ENCODE results near the gene EPHA8.

The EPHA8 gene

DNA sequence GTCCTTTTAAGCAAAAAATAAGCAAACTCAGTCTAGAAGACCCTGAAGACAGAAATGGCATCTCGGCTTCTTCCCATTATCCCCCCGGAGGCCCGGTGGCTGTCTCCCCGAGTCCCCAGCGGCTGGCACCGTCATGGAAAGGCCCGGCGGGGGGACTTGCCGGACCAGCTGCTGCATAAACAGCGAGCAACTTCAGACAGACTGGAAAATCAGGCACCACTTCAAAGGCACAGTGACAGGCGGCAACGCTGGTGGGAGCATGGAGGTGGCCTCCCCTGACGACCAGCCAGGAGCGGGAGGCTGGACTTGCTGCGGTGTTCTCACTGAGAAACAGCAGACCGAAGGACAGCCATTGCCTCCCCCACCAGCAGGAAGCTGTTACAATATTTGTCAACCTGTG is 54.8 kb downstream of the EPHA8 start:
- DNase-seq (ENCODE audit: low read depth, low spot score): no peak

DNA sequence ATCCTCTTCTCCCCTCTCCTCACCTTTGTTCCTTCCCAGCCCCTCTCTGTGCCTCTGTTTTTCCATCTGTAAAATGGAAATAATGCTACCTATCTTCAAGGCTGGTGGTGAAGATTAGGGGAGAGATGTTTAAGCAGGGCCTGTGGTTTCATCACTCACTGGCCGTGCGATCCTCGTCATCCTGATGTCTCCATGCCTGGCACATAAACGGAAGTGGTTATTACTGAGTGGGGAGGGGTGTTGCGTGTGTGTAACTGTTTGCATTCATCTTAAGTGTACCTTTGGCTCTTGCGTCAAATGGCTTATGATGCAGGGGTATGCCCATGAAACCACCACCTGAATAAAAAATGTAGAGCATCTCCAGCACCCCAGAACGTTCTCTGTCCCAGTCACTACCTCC is 56.0 kb downstream of the EPHA8 start:
- no peak for DNase-seq (ENCODE audit: low read depth, low spot score)

DNA sequence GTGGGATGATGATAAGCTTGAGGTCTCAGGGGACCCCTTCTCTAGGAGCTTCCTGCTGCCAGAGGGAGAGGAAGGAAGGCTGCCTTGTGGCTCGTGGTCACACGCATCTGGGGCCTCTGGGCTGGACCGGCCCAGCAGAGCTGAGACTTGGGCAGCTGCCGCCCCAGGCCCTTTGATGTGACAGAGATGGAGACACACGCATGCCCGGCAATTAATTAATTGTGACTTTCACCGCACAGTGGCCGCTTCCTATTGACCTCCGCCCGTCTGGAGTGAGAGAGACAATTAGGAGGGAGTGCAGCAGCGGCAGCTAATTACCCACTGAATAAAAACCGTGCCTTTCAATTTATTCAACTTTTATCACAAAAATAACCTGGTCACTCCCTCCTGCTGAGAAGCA is 56.5 kb downstream of the EPHA8 start:
- DNase-seq (ENCODE audit: low read depth, low spot score): no peak

DNA sequence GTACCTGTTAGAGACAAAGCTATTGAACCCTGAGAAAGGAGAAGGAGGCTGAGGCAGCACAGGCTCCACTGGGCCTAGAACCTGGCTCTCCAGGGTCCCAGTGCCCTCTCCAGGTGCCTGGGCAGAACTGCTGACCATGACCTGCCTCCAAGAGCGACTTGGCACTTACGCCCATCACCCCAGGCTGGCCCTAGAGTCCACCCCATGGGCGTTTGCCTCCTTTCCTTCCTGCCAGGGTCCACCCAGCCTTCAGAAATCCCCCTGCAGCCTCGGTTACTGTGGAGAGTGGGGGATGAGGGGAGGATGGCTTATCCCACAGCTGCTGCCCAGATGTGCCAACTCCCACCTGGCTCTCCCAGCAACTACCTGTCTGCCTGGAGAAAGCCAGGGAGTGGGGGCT is 58.5 kb downstream of the EPHA8 start:
- DNase-seq (ENCODE audit: low read depth, low spot score): no peak

DNA sequence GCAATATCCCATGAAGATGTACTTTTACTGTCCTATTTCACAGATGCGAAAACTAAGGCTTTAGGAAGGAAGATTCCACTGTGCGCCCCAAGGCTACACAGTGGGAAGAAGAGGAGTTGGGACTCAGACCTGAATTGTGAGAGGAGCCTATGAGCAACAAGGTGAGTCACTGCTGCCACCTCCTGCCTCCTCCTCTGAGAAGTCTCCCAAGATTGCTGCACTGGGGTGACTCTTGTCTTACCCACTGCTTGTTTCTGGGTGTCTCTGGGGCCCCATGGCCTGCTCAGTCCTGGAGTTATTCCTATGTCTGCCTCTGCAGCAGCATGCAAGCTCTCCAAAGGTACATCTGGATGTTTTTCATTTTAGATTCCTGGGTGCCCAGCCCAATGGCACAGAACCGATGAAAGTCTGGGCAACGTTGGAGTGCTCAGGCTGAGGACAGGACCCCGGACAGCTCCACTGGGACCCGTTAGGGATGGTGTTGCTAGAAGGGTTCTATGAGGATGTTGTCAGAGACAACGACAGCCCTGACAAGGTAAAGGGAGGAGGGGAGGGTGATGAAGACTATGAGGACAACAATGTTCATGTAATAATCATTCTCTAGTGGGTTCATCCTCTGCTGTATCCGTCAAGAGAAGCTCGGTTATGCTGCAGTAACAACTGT is 62.1 kb downstream of the EPHA8 start:
- DNase-seq (ENCODE audit: low read depth, low spot score): peak; percentile 42

DNA sequence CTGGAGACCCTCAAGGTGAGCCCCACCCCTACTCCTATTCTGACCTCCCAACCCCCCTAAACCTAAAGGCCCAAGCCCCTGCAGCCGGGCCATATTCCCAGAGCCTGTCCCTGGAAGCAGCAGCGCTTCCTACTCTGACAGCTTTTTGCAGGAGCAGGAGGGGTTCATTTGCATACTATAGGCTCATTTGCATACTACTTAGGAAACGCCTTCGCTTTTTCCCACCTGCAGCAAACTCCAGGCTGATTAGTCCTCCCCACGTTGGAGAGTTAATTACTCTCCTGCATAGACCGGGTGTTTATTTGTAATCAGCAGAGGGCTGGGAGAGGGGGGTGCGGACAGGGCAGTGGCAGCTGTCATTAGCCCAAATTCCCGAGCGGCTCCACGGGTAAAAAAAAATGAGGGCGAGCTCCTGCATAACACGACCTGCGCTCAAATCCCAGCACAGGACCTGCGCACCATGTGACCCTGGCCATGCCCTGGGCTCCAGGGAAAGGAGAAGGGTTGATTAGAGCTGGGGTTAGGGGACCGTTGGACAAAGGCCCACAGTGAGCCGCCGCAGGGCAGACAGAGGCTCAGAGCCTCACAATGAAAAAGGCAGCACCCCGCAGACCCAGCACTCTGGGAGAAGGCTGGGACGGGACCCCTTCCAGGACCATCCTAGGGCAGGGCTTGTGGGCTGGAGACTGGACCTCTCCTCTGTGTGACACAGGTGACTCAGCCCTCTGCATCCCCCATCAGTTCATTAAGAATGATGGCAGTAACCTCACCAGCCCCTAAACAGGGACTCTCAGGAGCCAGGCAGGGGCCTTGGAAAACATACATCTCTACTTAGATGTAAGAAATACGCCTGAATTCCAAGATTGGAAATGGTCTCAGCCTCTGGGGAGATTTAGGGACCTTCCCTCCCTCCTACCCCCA is 63.2 kb downstream of the EPHA8 start:
- DNase-seq (ENCODE audit: low read depth, low spot score): no peak

DNA sequence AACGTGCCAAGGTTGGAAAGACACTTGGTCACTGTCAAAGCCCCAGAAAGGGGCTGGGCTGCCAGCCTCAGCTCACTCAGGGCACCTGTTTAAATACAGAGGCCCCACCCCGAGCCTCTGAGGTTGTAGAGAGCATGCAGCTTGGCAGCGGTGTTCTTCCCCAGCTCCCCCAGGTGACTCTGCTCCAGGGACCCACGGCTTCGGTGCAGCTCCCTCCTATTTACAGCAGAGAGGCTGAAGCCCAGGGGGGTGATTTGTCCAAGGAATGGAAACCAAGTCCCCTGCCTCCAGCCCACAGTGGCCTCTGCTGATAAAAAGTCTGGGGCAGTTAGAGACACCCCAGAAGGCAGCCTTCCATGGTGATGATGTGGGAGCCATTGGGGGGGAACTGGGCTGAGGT is 64.0 kb downstream of the EPHA8 start:
- no peak for DNase-seq (ENCODE audit: low read depth, low spot score)

DNA sequence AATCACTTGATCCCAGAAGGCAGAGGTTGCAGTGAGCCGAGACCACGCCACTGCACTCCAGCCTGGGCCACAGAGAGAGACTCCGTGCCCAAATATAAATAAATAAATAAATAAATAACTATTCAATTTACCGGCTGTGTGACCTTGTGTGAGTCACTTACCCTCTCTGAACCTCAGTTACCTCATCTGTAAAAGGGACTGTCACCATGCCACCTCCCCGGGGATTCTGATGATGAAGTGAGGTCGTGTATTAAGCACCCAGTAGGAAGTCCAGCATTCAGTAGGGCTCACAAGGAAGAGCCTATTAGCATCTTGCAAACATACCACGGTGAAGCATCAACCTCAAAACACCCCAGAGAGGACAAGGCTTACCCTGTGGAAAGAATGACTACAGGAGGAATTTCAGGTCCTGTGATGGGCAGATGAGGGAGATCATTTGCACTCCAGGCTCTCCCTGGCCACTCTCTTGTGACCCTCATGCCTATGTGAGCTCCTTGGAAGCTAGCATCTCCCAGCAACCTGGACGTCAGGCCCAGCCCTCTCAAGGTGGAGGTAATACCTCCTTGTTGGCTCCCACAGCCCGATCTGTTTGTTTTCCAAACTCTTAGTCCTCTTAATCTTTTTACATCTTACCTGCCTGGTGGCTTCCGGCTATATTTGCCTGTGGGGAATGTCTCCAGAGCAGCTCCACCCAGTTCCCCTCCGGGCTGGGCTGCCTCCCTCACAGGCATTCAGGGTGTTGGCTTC is 65.6 kb downstream of the EPHA8 start:
- no peak for DNase-seq (ENCODE audit: low read depth, low spot score)

DNA sequence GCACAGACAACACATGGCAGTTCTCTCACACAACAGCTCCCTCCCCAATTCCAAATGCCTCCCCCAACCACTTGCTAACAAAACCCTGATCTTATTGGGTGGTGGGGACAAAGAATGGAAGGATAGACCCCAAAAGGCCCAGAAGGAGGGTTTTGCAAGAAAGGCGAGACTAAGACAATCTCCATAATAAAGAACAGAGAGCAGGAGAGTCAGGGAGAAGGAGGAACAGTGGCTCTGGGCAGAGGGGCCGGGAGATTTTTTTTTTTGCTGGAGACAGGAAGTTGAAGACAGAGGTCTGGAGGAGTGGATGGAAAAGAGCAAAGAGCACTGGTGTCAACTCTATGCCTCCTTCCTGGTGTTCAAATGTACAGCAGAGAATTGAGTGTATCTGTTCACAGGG is 66.6 kb downstream of the EPHA8 start:
- no peak for DNase-seq (ENCODE audit: low read depth, low spot score)

DNA sequence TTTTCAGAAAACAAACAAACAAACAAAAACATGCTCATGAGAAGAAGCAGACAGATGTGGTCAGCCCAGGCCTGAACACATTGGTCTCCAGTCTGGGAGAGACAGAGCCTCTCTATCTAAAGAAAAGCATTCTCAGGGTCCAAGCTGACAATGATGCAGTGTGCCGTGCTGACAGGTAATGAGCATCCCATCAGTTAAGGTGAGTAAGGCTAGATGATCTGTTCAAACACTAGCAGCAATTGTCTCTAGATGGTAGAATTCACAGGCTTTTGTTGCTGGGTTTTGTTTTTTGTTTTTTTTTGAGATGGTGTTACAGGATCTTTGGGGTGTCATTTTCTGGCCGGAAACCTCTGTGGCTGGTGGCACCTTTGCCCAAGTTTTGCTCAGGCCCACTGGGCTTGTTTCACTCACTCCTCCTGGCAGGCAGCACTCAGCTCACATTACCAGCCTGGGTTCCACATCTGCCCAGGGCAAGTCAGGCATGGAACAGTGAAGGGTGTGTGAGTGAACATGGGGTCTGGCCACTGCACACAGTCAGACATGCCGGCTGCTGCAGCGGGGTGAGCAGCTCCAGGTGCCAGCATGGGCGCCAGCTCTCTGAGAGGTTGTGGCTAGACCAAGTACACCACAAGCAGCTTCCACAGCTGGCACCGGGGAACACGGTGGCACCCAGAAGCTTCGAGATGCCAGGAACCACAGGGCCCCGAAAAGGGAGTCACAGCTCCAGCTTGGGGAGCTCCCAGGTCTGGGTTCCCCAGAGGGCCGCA is 70.6 kb downstream of the EPHA8 start:
- DNase-seq (ENCODE audit: low read depth, low spot score): no peak

DNA sequence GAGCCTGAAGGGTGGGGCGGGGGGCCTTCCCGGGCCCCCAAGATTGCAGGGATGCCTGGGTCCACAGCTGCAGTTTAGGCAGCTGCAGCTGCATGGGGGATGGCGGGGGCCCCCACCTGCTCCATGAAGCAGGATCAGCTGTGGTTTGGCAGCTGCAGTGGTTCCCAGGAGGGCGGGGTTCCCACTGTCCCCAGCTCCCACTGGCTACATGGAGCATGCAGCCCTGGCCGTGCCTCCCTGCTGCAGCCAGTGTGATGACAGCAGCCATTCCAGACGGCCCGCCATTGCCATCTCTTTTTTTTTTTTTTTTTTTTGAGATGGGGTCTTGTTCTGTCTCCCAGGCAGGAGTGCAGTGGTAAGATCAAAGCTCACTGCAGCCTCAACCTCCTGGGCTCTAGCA is 72.1 kb downstream of the EPHA8 start:
- no peak for DNase-seq (ENCODE audit: low read depth, low spot score)

DNA sequence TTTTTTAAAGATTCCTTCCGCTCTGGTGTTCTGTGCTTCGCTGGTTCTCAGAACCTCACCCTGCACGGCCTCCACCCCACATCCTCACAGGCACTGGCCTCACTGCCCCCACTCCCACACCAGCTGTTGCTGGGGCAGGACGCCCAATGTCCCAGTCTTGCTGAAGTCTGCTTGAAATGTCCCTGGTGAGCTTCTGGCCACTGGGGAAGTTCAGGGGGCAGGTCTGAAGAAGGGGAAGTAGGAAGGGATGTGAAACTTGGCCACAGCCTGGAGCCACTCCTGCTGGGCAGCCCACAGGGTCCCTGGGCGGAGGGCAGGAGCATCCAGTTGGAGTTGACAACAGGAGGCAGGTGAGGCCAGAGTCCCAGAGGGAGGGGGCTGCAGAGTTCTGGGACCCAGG is 73.1 kb downstream of the EPHA8 start, which contains the start of gene C1QA:
C1QA (plus strand) TSS at position 276 of the 400 bp plus-strand sequence. CDS start 989 bp downstream, outside the sequence.
- no peak for DNase-seq (ENCODE audit: low read depth, low spot score)

DNA sequence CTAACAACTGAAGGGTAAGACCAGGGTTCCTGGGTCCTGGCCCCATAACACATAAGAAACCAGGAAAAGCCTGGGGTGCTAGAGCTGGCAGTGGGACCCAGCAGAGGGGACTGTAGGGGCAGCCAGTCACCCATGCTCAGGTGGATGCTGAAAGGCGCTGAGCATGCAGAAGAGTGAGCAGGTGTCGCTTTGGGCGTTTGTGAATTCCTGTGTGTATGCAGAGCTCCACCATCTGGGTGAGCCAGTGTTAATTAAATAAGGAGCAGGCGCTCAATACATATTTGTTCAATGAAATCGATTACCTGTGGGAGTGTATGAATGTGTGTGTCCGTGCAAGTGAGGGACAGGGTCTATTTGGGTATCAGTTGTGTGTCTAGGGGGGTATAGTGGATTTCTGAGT is 73.6 kb downstream of the EPHA8 start:
- DNase-seq (ENCODE audit: low read depth, low spot score): no peak

DNA sequence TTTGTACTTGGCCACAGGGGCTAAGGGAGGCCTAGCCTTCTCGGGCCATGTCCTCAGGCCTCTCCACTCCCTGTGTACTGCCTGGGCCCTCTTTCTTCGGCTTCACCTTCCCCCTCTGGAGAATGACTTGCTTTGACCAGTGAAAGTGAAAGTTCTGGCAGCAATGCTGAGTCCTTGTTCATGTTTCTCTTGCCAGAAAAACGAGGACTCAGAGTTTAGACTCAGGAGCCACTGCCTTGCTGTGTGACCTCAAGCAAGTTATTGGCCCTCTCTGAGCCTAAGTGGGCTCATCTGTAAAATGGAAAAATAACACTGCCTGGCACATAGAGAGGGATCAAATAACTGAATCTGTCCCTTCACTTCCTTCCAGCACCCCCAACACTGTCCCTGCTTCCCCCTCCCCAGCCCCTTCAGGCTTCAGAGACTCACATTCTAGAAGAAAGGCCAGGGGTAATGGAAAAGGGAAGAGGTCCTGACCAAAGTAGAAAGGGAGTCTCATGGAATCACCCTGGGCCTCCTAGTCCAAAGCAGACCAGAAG is 74.7 kb downstream of the EPHA8 start:
- no peak for DNase-seq (ENCODE audit: low read depth, low spot score)

DNA sequence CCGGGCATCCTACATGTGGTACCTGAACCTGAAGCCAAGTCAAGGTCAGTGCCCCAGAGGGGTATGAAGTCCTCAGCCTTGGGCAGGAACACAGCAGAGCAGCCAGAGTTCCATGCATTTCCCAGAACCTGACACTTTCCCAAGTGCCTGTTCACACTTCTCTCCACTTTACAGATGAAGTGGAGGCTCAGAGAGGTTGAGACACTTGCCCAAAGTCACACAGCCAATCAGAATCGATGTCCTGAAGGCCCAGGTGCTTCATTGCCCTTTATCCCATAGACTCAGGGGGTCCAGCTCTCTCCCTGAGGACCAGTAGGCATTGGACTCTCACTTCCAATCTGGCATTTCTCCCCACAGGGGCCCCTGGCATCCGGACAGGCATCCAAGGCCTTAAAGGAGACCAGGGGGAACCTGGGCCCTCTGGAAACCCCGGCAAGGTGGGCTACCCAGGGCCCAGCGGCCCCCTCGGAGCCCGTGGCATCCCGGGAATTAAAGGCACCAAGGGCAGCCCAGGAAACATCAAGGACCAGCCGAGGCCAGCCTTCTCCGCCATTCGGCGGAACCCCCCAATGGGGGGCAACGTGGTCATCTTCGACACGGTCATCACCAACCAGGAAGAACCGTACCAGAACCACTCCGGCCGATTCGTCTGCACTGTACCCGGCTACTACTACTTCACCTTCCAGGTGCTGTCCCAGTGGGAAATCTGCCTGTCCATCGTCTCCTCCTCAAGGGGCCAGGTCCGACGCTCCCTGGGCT is 75.4 kb downstream of the EPHA8 start:
- DNase-seq (ENCODE audit: low read depth, low spot score): no peak

DNA sequence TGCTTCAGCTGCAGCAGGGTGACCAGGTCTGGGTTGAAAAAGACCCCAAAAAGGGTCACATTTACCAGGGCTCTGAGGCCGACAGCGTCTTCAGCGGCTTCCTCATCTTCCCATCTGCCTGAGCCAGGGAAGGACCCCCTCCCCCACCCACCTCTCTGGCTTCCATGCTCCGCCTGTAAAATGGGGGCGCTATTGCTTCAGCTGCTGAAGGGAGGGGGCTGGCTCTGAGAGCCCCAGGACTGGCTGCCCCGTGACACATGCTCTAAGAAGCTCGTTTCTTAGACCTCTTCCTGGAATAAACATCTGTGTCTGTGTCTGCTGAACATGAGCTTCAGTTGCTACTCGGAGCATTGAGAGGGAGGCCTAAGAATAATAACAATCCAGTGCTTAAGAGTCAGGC is 76.0 kb downstream of the EPHA8 start:
- peak; percentile 53 for DNase-seq (ENCODE audit: low read depth, low spot score)

DNA sequence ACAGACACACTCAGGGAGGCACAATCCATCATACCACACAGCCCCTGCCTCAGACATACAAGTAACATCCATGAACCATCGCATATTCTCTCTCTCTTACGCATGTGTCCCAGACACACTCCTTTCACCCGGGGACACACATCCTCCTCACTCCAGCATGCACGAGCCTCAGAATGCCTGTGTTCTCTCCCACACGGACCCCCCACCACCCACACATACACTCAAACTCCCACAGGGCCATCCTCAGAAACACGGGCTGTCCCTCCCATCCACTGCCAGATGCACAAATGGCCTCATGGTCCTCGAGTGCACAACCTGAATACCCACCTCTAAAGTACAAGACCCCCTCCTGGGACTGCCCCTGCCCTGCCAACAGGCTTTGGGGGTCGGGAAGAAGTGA is 78.0 kb downstream of the EPHA8 start:
- no peak for DNase-seq (ENCODE audit: low read depth, low spot score)

DNA sequence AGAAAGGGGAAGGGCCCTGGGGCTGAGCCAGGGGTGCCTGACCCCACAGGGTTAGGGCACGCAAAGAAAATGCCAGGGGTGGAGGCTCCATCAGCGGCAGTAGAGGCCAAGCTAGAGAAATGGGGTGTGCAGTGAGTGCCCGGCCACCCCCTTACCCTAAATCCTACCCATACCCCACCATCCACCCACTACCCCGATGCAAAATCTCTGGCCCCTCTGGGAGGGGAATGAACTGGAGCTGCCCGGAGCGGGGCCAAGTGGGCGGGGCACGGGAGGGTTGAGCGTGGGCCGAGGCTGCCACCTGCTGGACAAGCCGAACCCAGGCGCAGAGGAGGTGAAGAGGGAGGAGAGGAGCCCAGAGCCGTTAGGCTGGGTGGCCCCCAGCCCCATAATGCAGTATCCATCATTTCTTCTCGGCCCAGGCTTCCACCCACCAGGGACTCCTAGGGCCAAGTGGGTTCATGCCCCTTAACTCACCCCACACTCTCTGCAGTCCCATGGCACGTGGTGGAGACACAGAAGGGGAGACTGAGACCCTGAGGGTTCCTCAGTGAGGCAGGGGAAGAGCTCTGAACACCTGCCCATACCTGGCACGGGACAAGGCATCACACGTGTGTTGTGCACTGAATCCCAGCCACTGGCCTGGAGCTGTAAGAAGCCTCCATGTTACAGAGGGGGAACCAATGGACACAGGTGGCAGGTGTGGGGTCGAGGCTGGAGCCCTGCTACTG is 78.8 kb downstream of the EPHA8 start:
- DNase-seq (ENCODE audit: low read depth, low spot score): peak; percentile 82

DNA sequence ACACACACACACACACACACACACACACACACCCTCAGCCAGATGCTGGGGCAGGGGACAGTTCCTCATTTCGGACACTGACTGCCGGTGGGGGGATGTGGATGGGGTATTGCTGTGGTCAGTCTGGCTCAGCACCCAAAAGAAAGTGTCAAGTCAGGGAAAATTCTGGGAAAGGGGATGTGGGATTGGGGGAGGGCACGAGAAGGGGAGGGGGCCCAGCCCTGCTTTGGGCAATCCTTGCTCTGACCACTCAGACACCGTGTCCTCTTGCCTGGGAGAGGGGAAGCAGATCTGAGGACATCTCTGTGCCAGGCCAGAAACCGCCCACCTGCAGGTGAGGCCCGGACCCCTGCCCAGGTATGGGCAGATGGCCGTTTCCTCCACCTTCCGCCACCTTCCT is 80.1 kb downstream of the EPHA8 start, which contains the start of gene C1QC:
C1QC (plus strand) TSS at position 253 of the 400 bp plus-strand sequence. CDS start 391 bp downstream, outside the sequence.
- no peak for DNase-seq (ENCODE audit: low read depth, low spot score)

DNA sequence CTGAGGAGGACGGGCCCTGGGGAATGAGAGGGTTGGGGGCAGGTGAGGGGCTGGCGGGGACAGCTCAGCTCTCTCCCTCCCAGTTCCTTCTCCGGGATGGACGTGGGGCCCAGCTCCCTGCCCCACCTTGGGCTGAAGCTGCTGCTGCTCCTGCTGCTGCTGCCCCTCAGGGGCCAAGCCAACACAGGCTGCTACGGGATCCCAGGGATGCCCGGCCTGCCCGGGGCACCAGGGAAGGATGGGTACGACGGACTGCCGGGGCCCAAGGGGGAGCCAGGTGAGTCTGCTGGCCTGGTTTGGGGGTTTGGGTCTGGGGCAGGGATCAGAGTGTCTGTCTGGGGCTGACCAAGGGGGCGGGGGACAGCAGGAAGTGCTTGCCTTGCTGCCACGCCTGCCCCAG is 80.6 kb downstream of the EPHA8 start:
- no peak for DNase-seq (ENCODE audit: low read depth, low spot score)
